H1 (cell line): Measurements from ENCODE around the gene CAPN14. TPM values are rescaled to one million over a fixed set of nuclear protein-coding genes. Genes with fewer than 3 reads are reported as not detected.

Experiments
- CTCF ChIA-PET: fragments of 300-600 bp; sonication (Branson Sonifier 250); formaldehyde crosslinking; loops from one replicate; lab custom pipeline; 2021; ENCODE audit not compliant: partially characterized antibody; lab: Charles Lee
- POLR2A ChIA-PET: fragments of 300-600 bp; sonication (Branson Sonifier 250); formaldehyde crosslinking; loops from one replicate; lab custom pipeline; 2021; ENCODE audit warnings: inconsistent platforms; ENCODE audit not compliant: partially characterized antibody; lab: Charles Lee
- DNase-seq, 2 experiments: peaks; one replicate each; pipeline versions ENCODE4 v3.0.0 to v3.0.0-alpha.2; 2010 to 2022; ENCODE audit warnings: low spot score in 2 of 2, low read depth in 1 of 2, mixed read lengths in 1 of 2
- FAIRE-seq: peaks from 2 replicates; lab custom pipeline; 2011; peaks lifted over from hg19 to GRCh38; lab: Jason Lieb, UNC
- H2AFZ ChIP-seq: 2 replicates; pipeline ENCODE4 v1.8.1; 2012; ENCODE audit warnings: low read length, inconsistent platforms
- H2AK5ac ChIP-seq: 2 replicates; pipeline ENCODE4 v1.6.1; 2013; ENCODE audit warnings: low read depth, low read length
- H2BK120ac ChIP-seq: replicated peaks from 2 replicates; pipeline ENCODE3; 2013; ENCODE audit warnings: low read depth, low read length, inconsistent platforms
- H2BK12ac ChIP-seq: 2 replicates; pipeline ENCODE4 v1.6.1; 2013; ENCODE audit warnings: low read depth, low read length
- H2BK15ac ChIP-seq: 2 replicates; pipeline ENCODE4 v1.6.1; 2013; ENCODE audit warnings: low read length
- H2BK20ac ChIP-seq: 2 replicates; pipeline ENCODE4 v1.6.1; 2013; ENCODE audit warnings: low read length
- H2BK5ac ChIP-seq: 2 replicates; pipeline ENCODE4 v1.6.1; 2013; ENCODE audit warnings: low read depth, low read length
- H3K14ac ChIP-seq: 2 replicates; pipeline ENCODE4 v1.6.1; 2013; ENCODE audit warnings: inconsistent platforms; ENCODE audit not compliant: insufficient read length
- H3K18ac ChIP-seq: 2 replicates; pipeline ENCODE4 v1.6.1; 2013; ENCODE audit warnings: low read length; ENCODE audit errors: extremely low read depth
- H3K23ac ChIP-seq: 2 replicates; pipeline ENCODE4 v1.6.1; 2013; ENCODE audit warnings: inconsistent platforms; ENCODE audit not compliant: insufficient read length
- H3K23me2 ChIP-seq: 2 replicates; pipeline ENCODE4 v1.6.1; 2013; ENCODE audit warnings: low read depth, low read length
- H3K27ac ChIP-seq: 2 replicates; pipeline ENCODE4 v1.6.1; 2011; ENCODE audit warnings: low read depth, low read length, inconsistent platforms
- H3K27me3 ChIP-seq, 4 experiments: replicated peaks in 1 of 4; 1 replicate in 1 of 4; 2 replicates in 3 of 4; pipeline versions ENCODE4 v1.6.1 to v1.8.1; 2011 to 2013; ENCODE audit warnings: low read length in 3 of 4, mild to moderate bottlenecking in 3 of 4, inconsistent platforms in 2 of 4, mixed read lengths in 2 of 4, moderate library complexity in 1 of 4; ENCODE audit not compliant: control insufficient read depth in 3 of 4, insufficient read depth in 3 of 4; ENCODE audit errors: extremely low read depth in 1 of 4
- H3K36me3 ChIP-seq, 4 experiments: 2 replicates each; pipeline versions ENCODE4 v1.6.1 to v1.8.1; 2011 to 2013; ENCODE audit warnings: mild to moderate bottlenecking in 4 of 4, low read length in 3 of 4, moderate library complexity in 2 of 4, control low read depth in 1 of 4, inconsistent platforms in 1 of 4; ENCODE audit not compliant: insufficient read depth in 4 of 4, control insufficient read depth in 2 of 4
- H3K4ac ChIP-seq: replicated peaks from 2 replicates; pipeline ENCODE3; 2013; ENCODE audit warnings: low read length, low read depth, mixed read lengths, inconsistent platforms; ENCODE audit not compliant: insufficient read length
- H3K4me1 ChIP-seq, 4 experiments: replicated peaks in 1 of 4; 1 replicate in 1 of 4; 2 replicates in 3 of 4; pipeline versions ENCODE4 v1.6.1 to v1.8.1; 2011 to 2013; ENCODE audit warnings: low read length in 3 of 4, inconsistent platforms in 2 of 4, mixed read lengths in 1 of 4; ENCODE audit not compliant: insufficient read depth in 4 of 4, control insufficient read depth in 3 of 4
- H3K4me2 ChIP-seq, 2 experiments: 2 replicates each; pipeline versions ENCODE4 v1.6.1 to v1.8.1; 2011 to 2013; ENCODE audit warnings: low read depth in 2 of 2, low read length in 2 of 2, control low read depth in 1 of 2, inconsistent platforms in 1 of 2, mild to moderate bottlenecking in 1 of 2; ENCODE audit not compliant: insufficient read depth in 1 of 2
- H3K4me3 ChIP-seq, 4 experiments: fragments of 200-600, 300-600 bp in 1 of 4; sonication (generic), shearing (Covaris generic), sonication (Bioruptor Twin) in 1 of 4; 2 replicates each; pipeline versions ENCODE4 v1.5.1 to v1.8.1; 2011 to 2016; ENCODE audit warnings: low read length in 4 of 4, low read depth in 3 of 4, control low read depth in 2 of 4, inconsistent platforms in 2 of 4, mild to moderate bottlenecking in 2 of 4, mixed read lengths in 1 of 4, moderate library complexity in 1 of 4; ENCODE audit not compliant: insufficient read depth in 2 of 4; ENCODE audit errors: extremely low read depth in 1 of 4
- H3K56ac ChIP-seq: replicated peaks from 2 replicates; pipeline ENCODE3; 2013; ENCODE audit warnings: low read depth, mild to moderate bottlenecking, mixed read lengths, low read length, inconsistent platforms; ENCODE audit not compliant: insufficient read length
- H3K79me1 ChIP-seq: 2 replicates; pipeline ENCODE4 v1.6.1; 2013; ENCODE audit warnings: low read depth, low read length, control low read depth
- H3K79me2 ChIP-seq, 2 experiments: 2 replicates each; pipeline versions ENCODE4 v1.6.1 to v1.8.1; 2012 to 2013; ENCODE audit warnings: low read length in 2 of 2, mild to moderate bottlenecking in 2 of 2, inconsistent platforms in 1 of 2; ENCODE audit not compliant: insufficient read depth in 2 of 2, control insufficient read depth in 1 of 2
- H3K9ac ChIP-seq, 4 experiments: replicated peaks in 1 of 4; 1 replicate in 1 of 4; 2 replicates in 3 of 4; pipeline versions ENCODE4 v1.6.1 to v1.8.1; 2011 to 2013; ENCODE audit warnings: low read depth in 3 of 4, low read length in 3 of 4, control low read depth in 2 of 4, mild to moderate bottlenecking in 2 of 4, moderate library complexity in 2 of 4, inconsistent platforms in 1 of 4; ENCODE audit errors: extremely low read depth in 1 of 4
- H3K9me3 ChIP-seq, 2 experiments: 2 replicates each; pipeline versions ENCODE4 v1.6.1 to v1.8.1; 2012 to 2013; ENCODE audit warnings: mild to moderate bottlenecking in 2 of 2, moderate library complexity in 2 of 2, control low read depth in 1 of 2, inconsistent platforms in 1 of 2, low read depth in 1 of 2, low read length in 1 of 2, mixed read lengths in 1 of 2; ENCODE audit not compliant: insufficient read depth in 2 of 2
- H4K20me1 ChIP-seq, 2 experiments: replicated peaks in 1 of 2; 2 replicates each; pipeline versions ENCODE3 to v1.8.1; 2011 to 2013; ENCODE audit warnings: inconsistent platforms in 2 of 2, low read length in 2 of 2, mild to moderate bottlenecking in 1 of 2; ENCODE audit not compliant: insufficient read depth in 2 of 2, control insufficient read depth in 1 of 2
- H4K5ac ChIP-seq: 2 replicates; pipeline ENCODE4 v1.6.1; 2013; ENCODE audit warnings: low read length, low read depth, mixed read lengths, inconsistent platforms; ENCODE audit not compliant: insufficient read length
- H4K8ac ChIP-seq: 2 replicates; pipeline ENCODE4 v1.8.0; 2013; ENCODE audit warnings: mild to moderate bottlenecking, moderate library complexity, low read length, inconsistent platforms; ENCODE audit not compliant: insufficient read depth; ENCODE audit errors: extremely low read depth
- H4K91ac ChIP-seq: replicated peaks from 2 replicates; pipeline ENCODE3; 2013; ENCODE audit warnings: low read length, mixed read lengths, inconsistent platforms; ENCODE audit not compliant: insufficient read length
- ASH2L ChIP-seq: fragments of 200-600, 300-600 bp; sonication (generic); IDR thresholded peaks from one replicate; pipeline ENCODE4 v1.7.1; 2017; ENCODE audit warnings: low read length
- BCL11A ChIP-seq, 2 experiments: IDR thresholded peaks; one replicate each; pipeline ENCODE4 v1.6.1; 2011; ENCODE audit warnings: low read depth in 2 of 2, low read length in 2 of 2, mild to moderate bottlenecking in 2 of 2
- EZH2 ChIP-seq: fragments of 200-600 bp; sonication (generic); IDR thresholded peaks from 2 replicates; pipeline ENCODE4 v1.7.1; 2012; ENCODE audit warnings: low read depth, mild to moderate bottlenecking, moderate library complexity, low read length, inconsistent platforms; ENCODE audit not compliant: severe bottlenecking
- GTF2F1 ChIP-seq: IDR thresholded peaks from 2 replicates; pipeline ENCODE4 v1.6.1; 2012; ENCODE audit warnings: low read depth, low read length, improper control_type of control experiment, borderline replicate concordance
- HDAC2 ChIP-seq, 2 experiments: fragments of 300-600 bp in 1 of 2; sonication (generic) in 1 of 2; IDR thresholded peaks; 2 replicates each; pipeline ENCODE4 v1.6.1; 2011 to 2012; ENCODE audit warnings: low read depth in 2 of 2, low read length in 2 of 2, mild to moderate bottlenecking in 2 of 2, moderate library complexity in 2 of 2, borderline replicate concordance in 1 of 2, inconsistent platforms in 1 of 2
- MAFK ChIP-seq: IDR thresholded peaks from 2 replicates; pipeline ENCODE4 v1.6.1; 2012; ENCODE audit warnings: low read depth, mild to moderate bottlenecking, improper control_type of control experiment, low read length
- NRF1 ChIP-seq: IDR thresholded peaks from 2 replicates; pipeline ENCODE4 v1.6.1; 2011; ENCODE audit warnings: mild to moderate bottlenecking, low read depth, low read length, improper control_type of control experiment
- POLR2AphosphoS5 ChIP-seq: IDR thresholded peaks from 2 replicates; pipeline ENCODE4 v1.6.1; 2011; ENCODE audit warnings: low read depth, low read length
- SIRT6 ChIP-seq: IDR thresholded peaks from one replicate; pipeline ENCODE4 v1.7.1; 2012; ENCODE audit warnings: low read length, inconsistent platforms
- SIX5 ChIP-seq: IDR thresholded peaks from 2 replicates; pipeline ENCODE4 v1.6.1; 2011; ENCODE audit warnings: mild to moderate bottlenecking, low read depth, low read length
- YY1 ChIP-seq: IDR thresholded peaks from 2 replicates; pipeline ENCODE4 v1.6.1; 2011; ENCODE audit warnings: low read depth, mild to moderate bottlenecking, low read length
- WGBS, 2 experiments: shearing (Covaris generic) in 1 of 2; methylation state at CpG; one replicate each; pipeline versions ENCODE4 v1.1.6 to v1.1.7; 2013 to 2015; ENCODE audit warnings: low lambda C conversion rate in 2 of 2, mixed read lengths in 2 of 2, inconsistent platforms in 1 of 2, low coverage in 1 of 2, missing lambda C conversion rate in 1 of 2; ENCODE audit not compliant: insufficient replicate concordance in 2 of 2, insufficient coverage in 1 of 2, insufficient read length in 1 of 2; ENCODE audit errors: extremely low coverage in 1 of 2, missing lambda C conversion rate in 1 of 2; 5-methylcytosine and 5-hydroxymethylcytosine counted together
- polyA plus RNA-seq, 7 experiments: library from polyadenylated mRNA; depleted of rRNA in 3 of 7; stranded (reverse) in 5 of 7; unstranded in 2 of 7; fragments of >200 nt in 5 of 7; fragments of 200-250 nt in 2 of 7; gene quantifications; 1 replicate in 5 of 7; 2 replicates in 1 of 7; 4 replicates in 1 of 7; pipeline versions ENCODE4 v1.2.1 to v1.2.3, GENCODE V29; 2011 to 2013; ENCODE audit warnings: missing spikeins in 2 of 7, mixed read lengths in 2 of 7
- total RNA-seq: library from RNA; stranded (reverse); fragmentation: NEBNext Ultra II Directional; extraction: Animal tissue kit (Norgen Biotek cat#: 25700); gene quantifications from 2 replicates; pipeline ENCODE4 v1.2.1, GENCODE V29; 2021
- TF ChIP-seq, protein P1 (sequence below): IDR thresholded peaks from 2 replicates; pipeline ENCODE4 v1.6.1; 2012; ENCODE audit warnings: low read length, inconsistent platforms

Gene CAPN14
- total and polyA plus RNA-seq, 2 of the 8 experiments (the other 6 are each of a cell fraction or from before 2014, with no cell fraction given): 0.07 TPM; not detected in 1

DNA sequence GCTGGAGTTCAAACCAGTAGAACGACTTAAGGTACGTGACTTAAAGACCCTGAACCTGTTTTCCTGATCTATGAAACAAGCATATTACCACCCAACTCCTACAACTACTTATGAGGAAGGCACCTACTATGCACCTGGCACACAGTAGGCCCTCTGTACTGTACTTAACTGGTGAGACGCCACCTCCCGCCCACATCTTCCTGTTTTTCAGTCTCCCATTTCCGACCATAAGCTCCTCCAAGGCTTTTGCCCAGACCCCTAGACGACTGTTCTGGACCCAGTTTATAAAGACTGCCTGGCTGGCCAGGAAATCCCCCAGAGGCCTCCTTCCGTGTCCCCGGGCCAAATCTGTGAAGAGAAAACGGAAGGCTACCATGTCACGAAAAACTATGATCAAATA is 80.6 kb downstream of the CAPN14 start:
- no peak overlapping the region for H4K5ac ChIP-seq
- H3K23me2 ChIP-seq: peaks cover 14% of the 10 kb centered on the region; the same call in 1 of the 2 replicates
- H3K79me2 ChIP-seq: no peaks in the 10 kb centered on the region
- no peaks in the 10 kb centered on the region for H3K9me3 ChIP-seq
- no peak overlapping the region for H2BK5ac ChIP-seq
- H3K14ac ChIP-seq: no peak overlapping the region
- FAIRE-seq: no peak
- H2BK12ac ChIP-seq: no peak overlapping the region
- H2BK15ac ChIP-seq: 0 out of 2 replicates have a peak overlapping the region, but pooled peaks have one; percentile 29
- H2AK5ac ChIP-seq: peak overlapping the region; percentile 89; the same call in 1 of the 2 replicates
- H3K4me2 ChIP-seq: peak overlapping the region; percentile 81 to 85
- no peak for DNase-seq
- peaks cover 2 to 5% of the 10 kb centered on the region in 2 experiments for H4K20me1 ChIP-seq
- no peak overlapping the region for H3K23ac ChIP-seq
- H2BK20ac ChIP-seq: no peak overlapping the region
- H3K9ac ChIP-seq: no peak overlapping the region
- peak overlapping the region in 2 of 4 experiments; percentile 39 to 63; a peak in 3 of 8 replicates for H3K4me3 ChIP-seq
- no peaks in the 10 kb centered on the region for H3K79me1 ChIP-seq
- H3K4me1 ChIP-seq: peaks cover 5 to 12% (median 8%) of the 10 kb centered on the region in 4 experiments; a peak in 5 of 7 replicates
- no peak overlapping the region for H4K91ac ChIP-seq
- no peak overlapping the region for H4K8ac ChIP-seq
- H2BK120ac ChIP-seq: no peak overlapping the region
- POLR2A ChIA-PET: no interaction called here
- no peak overlapping the region for H3K4ac ChIP-seq
- H3K56ac ChIP-seq: no peak overlapping the region
- CTCF ChIA-PET: interaction anchor here (1.2 to 5.6 kb wide), 3 partner anchors 14 to 48 kb away, joined by 3 to 40 read pairs (median 6); no protein-coding TSS in a partner anchor
- peaks cover 13 to 50% (median 46%) of the 10 kb centered on the region in 4 experiments for H3K27me3 ChIP-seq
- 74% methylated on average over 10 of the region's 10 CpGs; no CpG with 5 or more reads in 1 of the 2 experiments for WGBS, 2 experiments
- no peak overlapping the region for H3K18ac ChIP-seq
- no peak overlapping the region for H2AFZ ChIP-seq
- no peak overlapping the region for H3K27ac ChIP-seq
- H3K36me3 ChIP-seq: no peaks in the 10 kb centered on the region
- TF ChIP-seq BCL11A (IDR thresholded peaks at IDR 0.05; ENCODE audit: low read depth in 2 of 2, low read length in 2 of 2): no peak
- no peak for TF ChIP-seq SIX5
- no peak for TF ChIP-seq GTF2F1
- TF ChIP-seq, protein P1, sequence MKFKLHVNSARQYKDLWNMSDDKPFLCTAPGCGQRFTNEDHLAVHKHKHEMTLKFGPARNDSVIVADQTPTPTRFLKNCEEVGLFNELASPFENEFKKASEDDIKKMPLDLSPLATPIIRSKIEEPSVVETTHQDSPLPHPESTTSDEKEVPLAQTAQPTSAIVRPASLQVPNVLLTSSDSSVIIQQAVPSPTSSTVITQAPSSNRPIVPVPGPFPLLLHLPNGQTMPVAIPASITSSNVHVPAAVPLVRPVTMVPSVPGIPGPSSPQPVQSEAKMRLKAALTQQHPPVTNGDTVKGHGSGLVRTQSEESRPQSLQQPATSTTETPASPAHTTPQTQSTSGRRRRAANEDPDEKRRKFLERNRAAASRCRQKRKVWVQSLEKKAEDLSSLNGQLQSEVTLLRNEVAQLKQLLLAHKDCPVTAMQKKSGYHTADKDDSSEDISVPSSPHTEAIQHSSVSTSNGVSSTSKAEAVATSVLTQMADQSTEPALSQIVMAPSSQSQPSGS: no peak
- TF ChIP-seq HDAC2 (IDR thresholded peaks at IDR 0.05; ENCODE audit: borderline replicate concordance in 1 of 2, low read depth in 2 of 2, low read length in 2 of 2): no peak
- no peak for TF ChIP-seq ASH2L
- TF ChIP-seq EZH2: no peak
- no peak for TF ChIP-seq NRF1
- no peak for TF ChIP-seq MAFK
- TF ChIP-seq YY1: no peak
- no peak for TF ChIP-seq POLR2AphosphoS5
- no peak for TF ChIP-seq SIRT6
